HEK293 (cell line): ENCODE results near the gene SMARCD1.

Experiments
- HOXA7 ChIP-seq: sonication (generic); formaldehyde crosslinking; IDR thresholded peaks from 2 replicates; pipeline ENCODE4 v1.8.1; 2022; ENCODE audit warnings: missing genetic modification reagents, borderline replicate concordance
- KLF16 ChIP-seq: fragments of 450-650 bp; formaldehyde crosslinking; IDR thresholded peaks from 2 replicates; pipeline ENCODE4 v1.5.1; 2017; ENCODE audit warnings: missing biosample characterization, missing genetic modification characterization
- RBAK ChIP-seq: fragments of 450-650 bp; formaldehyde crosslinking; IDR thresholded peaks from 2 replicates; pipeline ENCODE4 v1.5.1; 2016; ENCODE audit warnings: missing biosample characterization, missing genetic modification characterization
- TCF7L2 ChIP-seq: IDR thresholded peaks from 2 replicates; pipeline ENCODE4 v1.6.1; 2011; ENCODE audit warnings: low read depth, mild to moderate bottlenecking, inconsistent platforms, low read length, moderate library complexity, borderline replicate concordance
- ZBTB8A ChIP-seq: fragments of 450-650 bp; formaldehyde crosslinking; IDR thresholded peaks from 2 replicates; pipeline ENCODE4 v1.5.1; 2016; ENCODE audit warnings: missing biosample characterization, missing genetic modification characterization
- ZNF221 ChIP-seq: fragments of 450-650 bp; formaldehyde crosslinking; IDR thresholded peaks from 2 replicates; pipeline ENCODE4 v1.5.1; 2017; ENCODE audit warnings: missing biosample characterization, missing genetic modification characterization, borderline replicate concordance
- ZNF324 ChIP-seq: fragments of 450-650 bp; formaldehyde crosslinking; IDR thresholded peaks from 2 replicates; pipeline ENCODE4 v1.5.1; 2016; ENCODE audit warnings: missing biosample characterization, missing genetic modification characterization
- ZNF549 ChIP-seq: fragments of 450-650 bp; IDR thresholded peaks from 2 replicates; pipeline ENCODE4 v1.5.1; 2018; ENCODE audit warnings: missing biosample characterization, missing genetic modification characterization, mild to moderate bottlenecking, inconsistent platforms, moderate library complexity
- TF ChIP-seq, protein P1 (sequence below): fragments of 450-650 bp; formaldehyde crosslinking; IDR thresholded peaks from 2 replicates; pipeline ENCODE4 v1.5.1; 2016; ENCODE audit warnings: missing biosample characterization, missing genetic modification characterization
- TF ChIP-seq, protein P2 (sequence below): fragments of 450-650 bp; formaldehyde crosslinking; IDR thresholded peaks from 2 replicates; pipeline ENCODE4 v1.5.1; 2016; ENCODE audit warnings: missing biosample characterization, missing genetic modification characterization
- TF ChIP-seq, protein P3 (sequence below): fragments of 450-650 bp; formaldehyde crosslinking; IDR thresholded peaks from 2 replicates; pipeline ENCODE4 v1.5.1; 2016; ENCODE audit warnings: missing biosample characterization, missing genetic modification characterization
- TF ChIP-seq, protein P4 (sequence below): fragments of 450-650 bp; formaldehyde crosslinking; IDR thresholded peaks from 2 replicates; pipeline ENCODE4 v1.5.1; 2016; ENCODE audit warnings: missing biosample characterization, missing genetic modification characterization

DNA sequence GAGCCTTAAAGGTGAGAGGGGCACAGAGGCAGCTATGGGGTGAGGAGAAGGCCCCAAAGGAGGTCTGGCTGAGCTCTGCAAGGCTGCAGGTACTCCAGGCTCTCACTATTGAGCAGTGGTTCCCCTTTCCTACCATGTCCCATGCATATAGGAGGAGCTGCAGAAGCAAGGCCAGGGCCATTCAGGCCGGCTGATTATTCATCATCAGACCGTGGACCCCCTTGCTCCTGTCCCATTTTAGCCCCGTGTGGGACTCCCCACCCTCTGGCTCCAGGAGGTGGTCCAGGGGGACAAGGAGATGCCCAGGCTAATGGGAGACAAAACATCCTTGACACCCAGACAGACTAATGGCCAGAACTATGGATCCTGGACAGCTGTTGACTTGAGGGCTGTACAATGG is 21.8 kb downstream of the SMARCD1 start:
- TF ChIP-seq, protein P1, sequence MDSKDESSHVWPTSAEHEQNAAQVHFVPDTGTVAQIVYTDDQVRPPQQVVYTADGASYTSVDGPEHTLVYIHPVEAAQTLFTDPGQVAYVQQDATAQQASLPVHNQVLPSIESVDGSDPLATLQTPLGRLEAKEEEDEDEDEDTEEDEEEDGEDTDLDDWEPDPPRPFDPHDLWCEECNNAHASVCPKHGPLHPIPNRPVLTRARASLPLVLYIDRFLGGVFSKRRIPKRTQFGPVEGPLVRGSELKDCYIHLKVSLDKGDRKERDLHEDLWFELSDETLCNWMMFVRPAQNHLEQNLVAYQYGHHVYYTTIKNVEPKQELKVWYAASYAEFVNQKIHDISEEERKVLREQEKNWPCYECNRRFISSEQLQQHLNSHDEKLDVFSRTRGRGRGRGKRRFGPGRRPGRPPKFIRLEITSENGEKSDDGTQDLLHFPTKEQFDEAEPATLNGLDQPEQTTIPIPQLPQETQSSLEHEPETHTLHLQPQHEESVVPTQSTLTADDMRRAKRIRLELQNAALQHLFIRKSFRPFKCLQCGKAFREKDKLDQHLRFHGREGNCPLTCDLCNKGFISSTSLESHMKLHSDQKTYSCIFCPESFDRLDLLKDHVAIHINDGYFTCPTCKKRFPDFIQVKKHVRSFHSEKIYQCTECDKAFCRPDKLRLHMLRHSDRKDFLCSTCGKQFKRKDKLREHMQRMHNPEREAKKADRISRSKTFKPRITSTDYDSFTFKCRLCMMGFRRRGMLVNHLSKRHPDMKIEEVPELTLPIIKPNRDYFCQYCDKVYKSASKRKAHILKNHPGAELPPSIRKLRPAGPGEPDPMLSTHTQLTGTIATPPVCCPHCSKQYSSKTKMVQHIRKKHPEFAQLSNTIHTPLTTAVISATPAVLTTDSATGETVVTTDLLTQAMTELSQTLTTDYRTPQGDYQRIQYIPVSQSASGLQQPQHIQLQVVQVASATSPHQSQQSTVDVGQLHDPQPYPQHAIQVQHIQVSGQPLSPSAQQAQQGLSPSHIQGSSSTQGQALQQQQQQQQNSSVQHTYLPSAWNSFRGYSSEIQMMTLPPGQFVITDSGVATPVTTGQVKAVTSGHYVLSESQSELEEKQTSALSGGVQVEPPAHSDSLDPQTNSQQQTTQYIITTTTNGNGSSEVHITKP (tag by site-specific recombination): no peak
- no peak for TF ChIP-seq HOXA7 (CRISPR knock-in tag)
- TF ChIP-seq TCF7L2: no peak
- TF ChIP-seq, protein P2, sequence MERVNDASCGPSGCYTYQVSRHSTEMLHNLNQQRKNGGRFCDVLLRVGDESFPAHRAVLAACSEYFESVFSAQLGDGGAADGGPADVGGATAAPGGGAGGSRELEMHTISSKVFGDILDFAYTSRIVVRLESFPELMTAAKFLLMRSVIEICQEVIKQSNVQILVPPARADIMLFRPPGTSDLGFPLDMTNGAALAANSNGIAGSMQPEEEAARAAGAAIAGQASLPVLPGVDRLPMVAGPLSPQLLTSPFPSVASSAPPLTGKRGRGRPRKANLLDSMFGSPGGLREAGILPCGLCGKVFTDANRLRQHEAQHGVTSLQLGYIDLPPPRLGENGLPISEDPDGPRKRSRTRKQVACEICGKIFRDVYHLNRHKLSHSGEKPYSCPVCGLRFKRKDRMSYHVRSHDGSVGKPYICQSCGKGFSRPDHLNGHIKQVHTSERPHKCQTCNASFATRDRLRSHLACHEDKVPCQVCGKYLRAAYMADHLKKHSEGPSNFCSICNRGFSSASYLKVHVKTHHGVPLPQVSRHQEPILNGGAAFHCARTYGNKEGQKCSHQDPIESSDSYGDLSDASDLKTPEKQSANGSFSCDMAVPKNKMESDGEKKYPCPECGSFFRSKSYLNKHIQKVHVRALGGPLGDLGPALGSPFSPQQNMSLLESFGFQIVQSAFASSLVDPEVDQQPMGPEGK (tag by site-specific recombination): no peak
- TF ChIP-seq ZBTB8A (tag by site-specific recombination): no peak
- TF ChIP-seq, protein P3, sequence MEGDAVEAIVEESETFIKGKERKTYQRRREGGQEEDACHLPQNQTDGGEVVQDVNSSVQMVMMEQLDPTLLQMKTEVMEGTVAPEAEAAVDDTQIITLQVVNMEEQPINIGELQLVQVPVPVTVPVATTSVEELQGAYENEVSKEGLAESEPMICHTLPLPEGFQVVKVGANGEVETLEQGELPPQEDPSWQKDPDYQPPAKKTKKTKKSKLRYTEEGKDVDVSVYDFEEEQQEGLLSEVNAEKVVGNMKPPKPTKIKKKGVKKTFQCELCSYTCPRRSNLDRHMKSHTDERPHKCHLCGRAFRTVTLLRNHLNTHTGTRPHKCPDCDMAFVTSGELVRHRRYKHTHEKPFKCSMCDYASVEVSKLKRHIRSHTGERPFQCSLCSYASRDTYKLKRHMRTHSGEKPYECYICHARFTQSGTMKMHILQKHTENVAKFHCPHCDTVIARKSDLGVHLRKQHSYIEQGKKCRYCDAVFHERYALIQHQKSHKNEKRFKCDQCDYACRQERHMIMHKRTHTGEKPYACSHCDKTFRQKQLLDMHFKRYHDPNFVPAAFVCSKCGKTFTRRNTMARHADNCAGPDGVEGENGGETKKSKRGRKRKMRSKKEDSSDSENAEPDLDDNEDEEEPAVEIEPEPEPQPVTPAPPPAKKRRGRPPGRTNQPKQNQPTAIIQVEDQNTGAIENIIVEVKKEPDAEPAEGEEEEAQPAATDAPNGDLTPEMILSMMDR (tag by site-specific recombination): no peak
- TF ChIP-seq, protein P4, sequence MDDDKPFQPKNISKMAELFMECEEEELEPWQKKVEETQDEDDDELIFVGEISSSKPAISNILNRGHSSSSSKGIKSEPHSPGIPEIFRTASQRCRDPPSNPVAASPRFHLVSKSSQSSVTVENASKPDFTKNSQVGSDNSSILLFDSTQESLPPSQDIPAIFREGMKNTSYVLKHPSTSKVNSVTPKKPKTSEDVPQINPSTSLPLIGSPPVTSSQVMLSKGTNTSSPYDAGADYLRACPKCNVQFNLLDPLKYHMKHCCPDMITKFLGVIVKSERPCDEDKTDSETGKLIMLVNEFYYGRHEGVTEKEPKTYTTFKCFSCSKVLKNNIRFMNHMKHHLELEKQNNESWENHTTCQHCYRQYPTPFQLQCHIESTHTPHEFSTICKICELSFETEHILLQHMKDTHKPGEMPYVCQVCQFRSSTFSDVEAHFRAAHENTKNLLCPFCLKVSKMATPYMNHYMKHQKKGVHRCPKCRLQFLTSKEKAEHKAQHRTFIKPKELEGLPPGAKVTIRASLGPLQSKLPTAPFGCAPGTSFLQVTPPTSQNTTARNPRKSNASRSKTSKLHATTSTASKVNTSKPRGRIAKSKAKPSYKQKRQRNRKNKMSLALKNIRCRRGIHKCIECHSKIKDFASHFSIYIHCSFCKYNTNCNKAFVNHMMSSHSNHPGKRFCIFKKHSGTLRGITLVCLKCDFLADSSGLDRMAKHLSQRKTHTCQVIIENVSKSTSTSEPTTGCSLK (tag by site-specific recombination): no peak
- TF ChIP-seq ZNF221 (tag by site-specific recombination): no peak
- no peak for TF ChIP-seq ZNF549 (tag by site-specific recombination)
- TF ChIP-seq RBAK: no peak
- TF ChIP-seq ZNF324: no peak
- no peak for TF ChIP-seq KLF16
